A549 (cell line): ENCODE results near the gene CEACAM16. TPM values are rescaled to one million over a fixed set of nuclear protein-coding genes. Genes with fewer than 3 reads are reported as not detected.

Source experiments
- ATAC-seq, 2 experiments: fragments of 200-7000 bp in 1 of 2; fragments of >200 bp in 1 of 2; cut with Nextera tagmentation in 1 of 2; cut with Tn5 transposase in 1 of 2; 3 replicates each; pipeline versions ENCODE4 v1.8.0 to v1.9.1; 2018 to 2020; ENCODE audit warnings: mild to moderate bottlenecking in 1 of 2, moderate library complexity in 1 of 2
- CTCF ChIA-PET: fragments of 300-600 bp; sonication (Branson Sonifier 250); formaldehyde crosslinking; extraction: SDS; loops from one replicate; lab custom pipeline; 2021; ENCODE audit warnings: antibody characterized with exemption, inconsistent platforms; lab: Yijun Ruan, JAX
- POLR2A ChIA-PET: fragments of 350-600 bp; formaldehyde crosslinking; extraction: SDS; loops from one replicate; lab custom pipeline; 2021; ENCODE audit warnings: antibody characterized with exemption, inconsistent platforms; lab: Yijun Ruan, JAX
- DNase-seq, 2 experiments: peaks; one replicate each; pipeline versions ENCODE4 v3.0.0 to v3.0.0-alpha.2; 2011 to 2016; ENCODE audit warnings: low read depth in 1 of 2, low spot score in 1 of 2
- FAIRE-seq: peaks from 2 replicates; lab custom pipeline; 2011; peaks lifted over from hg19 to GRCh38; lab: Jason Lieb, UNC
- H3K27ac ChIP-seq, 2 experiments: fragments of >200 bp; sonication (Bioruptor Twin); formaldehyde crosslinking; 3 replicates each; pipeline ENCODE4 v1.5.1; 2016 to 2017
- H3K4me1 ChIP-seq: fragments of >200 bp; sonication (Bioruptor Twin); formaldehyde crosslinking; 3 replicates; pipeline ENCODE4 v1.6.1; 2016
- H3K4me2 ChIP-seq: fragments of >200 bp; sonication (Bioruptor Twin); formaldehyde crosslinking; 3 replicates; pipeline ENCODE4 v1.6.1; 2016
- H3K4me3 ChIP-seq: fragments of >200 bp; sonication (Bioruptor Twin); formaldehyde crosslinking; 3 replicates; pipeline ENCODE4 v1.5.1; 2016
- H3K9me3 ChIP-seq: fragments of >200 bp; sonication (Bioruptor Twin); formaldehyde crosslinking; 3 replicates; pipeline ENCODE4 v1.6.1; 2016
- CBX8 ChIP-seq: fragments of 200-600 bp; sonication (generic); IDR thresholded peaks from 2 replicates; pipeline ENCODE4 v1.6.1; 2016
- CEBPB ChIP-seq, 2 experiments: fragments of >200 bp in 1 of 2; sonication (Bioruptor Twin) in 1 of 2; formaldehyde crosslinking in 1 of 2; IDR thresholded peaks; 2 replicates each; pipeline ENCODE4 v1.6.1; 2012 to 2016
- CHD2 ChIP-seq: fragments of 150-350 bp; IDR thresholded peaks from 2 replicates; pipeline ENCODE4 v1.6.1; 2014; ENCODE audit warnings: low read length; ENCODE audit not compliant: partially characterized antibody
- EHF ChIP-seq: fragments of 250-450 bp; sonication (Bioruptor Pico); IDR thresholded peaks from 2 replicates; pipeline ENCODE4 v1.5.0; 2020; ENCODE audit warnings: mild to moderate bottlenecking
- FOSL2 ChIP-seq, 2 experiments: fragments of 450-650 bp in 1 of 2; fragments of >200 bp in 1 of 2; sonication (Bioruptor Twin) in 1 of 2; formaldehyde crosslinking; IDR thresholded peaks; 2 replicates each; pipeline versions ENCODE4 v1.5.0 to v1.6.1; 2016 to 2020; ENCODE audit warnings: mild to moderate bottlenecking in 1 of 2, moderate library complexity in 1 of 2
- GATA3 ChIP-seq: IDR thresholded peaks from 2 replicates; pipeline ENCODE4 v1.6.1; 2012; ENCODE audit warnings: borderline replicate concordance
- JUN ChIP-seq, 2 experiments: fragments of >200 bp; sonication (Bioruptor Twin); formaldehyde crosslinking; IDR thresholded peaks; 2 replicates in 1 of 2; 3 replicates in 1 of 2; pipeline ENCODE4 v1.6.1; 2016 to 2017
- MYC ChIP-seq: IDR thresholded peaks from 2 replicates; pipeline ENCODE4 v1.6.1; 2012; ENCODE audit warnings: mild to moderate bottlenecking, inconsistent platforms, low read length, improper control_type of control experiment, borderline replicate concordance
- POLR2AphosphoS2 ChIP-seq: conservative IDR thresholded peaks from 2 replicates; pipeline ENCODE4 v1.6.1; 2012; ENCODE audit warnings: low read length, improper control_type of control experiment, inconsistent platforms
- RCOR1 ChIP-seq: fragments of 150-350 bp; IDR thresholded peaks from 2 replicates; pipeline ENCODE4 v1.6.1; 2014; ENCODE audit warnings: antibody characterized with exemption, low read length, low read depth
- RFX5 ChIP-seq: fragments of 450-650 bp; IDR thresholded peaks from 2 replicates; pipeline ENCODE4 v1.7.1; 2014; ENCODE audit warnings: antibody characterized with exemption, mild to moderate bottlenecking, moderate library complexity
- SMC3 ChIP-seq: fragments of >200 bp; sonication (Bioruptor Twin); formaldehyde crosslinking; IDR thresholded peaks from 3 replicates; pipeline ENCODE4 v1.6.1; 2018; ENCODE audit warnings: inconsistent platforms
- ZC3H11A ChIP-seq: fragments of 450-650 bp; IDR thresholded peaks from 2 replicates; pipeline ENCODE4 v1.6.1; 2014; ENCODE audit warnings: antibody characterized with exemption, mild to moderate bottlenecking
- ZNF302 ChIP-seq: fragments of 250-450 bp; sonication (Bioruptor Pico); IDR thresholded peaks from 2 replicates; pipeline ENCODE4 v1.9.0; 2021; ENCODE audit warnings: inconsistent platforms, mild to moderate bottlenecking, moderate library complexity
- ZSCAN20 ChIP-seq: fragments of 250-450 bp; sonication (Bioruptor Pico); IDR thresholded peaks from 2 replicates; pipeline ENCODE4 v1.8.0; 2022; ENCODE audit warnings: mild to moderate bottlenecking, moderate library complexity
- WGBS: methylation state at CpG from one replicate; pipeline ENCODE4 v1.1.6; 2017; ENCODE audit errors: missing lambda C conversion rate; 5-methylcytosine and 5-hydroxymethylcytosine counted together
- polyA plus RNA-seq, 4 experiments: library from polyadenylated mRNA; depleted of rRNA in 3 of 4; stranded (reverse); fragments of >200 nt; fragmentation: RNase III in 1 of 4; extraction: RNeasy Plus Mini Kit Qiagen cat#74134 plus additional on column Dnase treatment in 1 of 4; gene quantifications; 2 replicates in 3 of 4; 3 replicates in 1 of 4; pipeline ENCODE4 v1.2.3, GENCODE V29; 2011 to 2017
- TF ChIP-seq, protein P1 (sequence below): fragments of 250-450 bp; sonication (Bioruptor Pico); IDR thresholded peaks from 2 replicates; pipeline ENCODE4 v1.5.0; 2021; ENCODE audit warnings: mild to moderate bottlenecking, moderate library complexity, borderline replicate concordance

The CEACAM16 gene
- polyA plus RNA-seq, 2 of the 4 experiments (the other 2 are of a cell fraction): not detected

- POLR2A ChIA-PET: interaction anchor here (0.6 to 1.8 kb wide), 2 partner anchors 70 to 381 kb away, joined by 3 to 4 read pairs; no protein-coding TSS in a partner anchor
- no peak overlapping the region for H3K4me3 ChIP-seq
- peaks cover 43% of the 10 kb centered on the region for H3K4me1 ChIP-seq
- ATAC-seq (peak in 1 of 2 experiments; percentile 59; a peak in 3 of 6 replicates), FAIRE-seq (no peak), DNase-seq (peak in 1 of 2 experiments; percentile 53)
- no peak overlapping the region for H3K4me2 ChIP-seq
- WGBS: 84% methylated on average over 3 of the region's 3 CpGs
- H3K27ac ChIP-seq: peak overlapping the region in 1 of 2 experiments; percentile 77; a peak in 3 of 6 replicates
- CTCF ChIA-PET: interaction anchor here (0.7 to 13.8 kb wide), 23 partner anchors 10 to 165 kb away, joined by 3 to 180 read pairs (median 22); partner anchors contain the start of genes CEACAM19, IGSF23 and PVR
- no peaks in the 10 kb centered on the region for H3K9me3 ChIP-seq
- TF ChIP-seq GATA3 (no peak), RFX5 (peak; percentile 76)
- TF ChIP-seq, all 56 proteins: peak for 1
Observed at GRCh38 chr19:44658069-44658733, 40.8 kb upstream of the CEACAM16 start.

DNA sequence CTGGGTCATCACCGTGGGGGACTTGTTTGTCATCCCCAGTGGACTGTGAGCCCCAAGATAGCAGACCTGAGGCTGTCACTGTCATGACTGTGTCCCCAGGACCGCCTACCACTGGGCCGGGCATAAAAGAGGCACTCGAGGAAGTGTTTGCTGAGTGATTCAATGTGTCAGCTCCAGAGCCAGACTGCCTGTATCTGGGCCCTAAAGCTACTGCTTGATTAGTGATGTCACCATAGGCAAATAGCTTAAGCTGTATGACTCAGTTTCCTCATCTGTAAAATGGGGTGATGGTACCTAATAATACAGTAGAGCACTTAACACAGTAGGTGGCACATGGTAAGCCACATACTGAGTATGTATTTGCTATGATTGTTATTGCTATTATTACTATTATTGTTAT is 38.9 kb upstream of the CEACAM16 start:
- no peaks in the 10 kb centered on the region for H3K9me3 ChIP-seq
- POLR2A ChIA-PET: interaction anchor here (1.7 kb wide), 1 partner anchor 16 kb away, joined by 4 read pairs; the partner anchor contains the start of gene PVR
- WGBS: 54% methylated on average over 4 of the region's 4 CpGs
- FAIRE-seq (no peak), DNase-seq (no peak), ATAC-seq (no peak)
- CTCF ChIA-PET: interaction anchor here (0.7 to 13.8 kb wide), 13 partner anchors 16 to 111 kb away, joined by 3 to 180 read pairs (median 6); partner anchors contain the start of genes CEACAM19 and PVR
- H3K27ac ChIP-seq: peak overlapping the region in 1 of 2 experiments; percentile 77; a peak in 2 of 6 replicates
- TF ChIP-seq JUN (IDR thresholded peaks at IDR 0.05) (peak in 1 of 2 experiments; percentile 7; a peak in 1 of 5 replicates), FOSL2 (IDR thresholded peaks at IDR 0.05) (no peak), FOSL2 (CRISPR knock-in tag; IDR thresholded peaks at IDR 0.05) (peak; percentile 35; the same call in 1 of the 2 replicates), MYC (no peak)
- H3K4me2 ChIP-seq: no peak overlapping the region
- H3K4me3 ChIP-seq: no peak overlapping the region
- H3K4me1 ChIP-seq: peaks cover 30% of the 10 kb centered on the region

- 91% methylated on average over 11 of the region's 11 CpGs for WGBS
- POLR2A ChIA-PET: interaction anchor here (1.7 kb wide), 1 partner anchor 63 kb away, joined by 4 read pairs; no protein-coding TSS in a partner anchor
- no peak overlapping the region for H3K4me2 ChIP-seq
- H3K4me1 ChIP-seq: peaks cover 30% of the 10 kb centered on the region
- CTCF ChIA-PET: interaction anchor here (0.8 to 13.8 kb wide), 12 partner anchors 8 to 183 kb away, joined by 3 to 180 read pairs (median 13); partner anchors contain the start of gene CEACAM19
- no peak for DNase-seq
- no peak overlapping the region for H3K4me3 ChIP-seq
- peak overlapping the region in 1 of 2 experiments; percentile 40; a peak in 3 of 6 replicates for H3K27ac ChIP-seq
- no peak for ATAC-seq
- FAIRE-seq: no peak
- H3K9me3 ChIP-seq: no peaks in the 10 kb centered on the region
- peak in 1 of 2 experiments; percentile 48; a peak in 1 of 5 replicates for TF ChIP-seq JUN (IDR thresholded peaks at IDR 0.05)
- TF ChIP-seq RCOR1: no peak
- TF ChIP-seq, all 56 proteins: peak for 1
Observed at GRCh38 chr19:44661205-44661604, 37.7 kb upstream of the CEACAM16 start.

GRCh38 chr19:44661904-44662303 is 37.0 kb upstream of the CEACAM16 start:
- FAIRE-seq (no peak), ATAC-seq (no peak), DNase-seq (no peak)
- TF ChIP-seq POLR2AphosphoS2 (peak; percentile 80; the same call in 1 of the 2 replicates), FOSL2 (IDR thresholded peaks at IDR 0.05) (no peak), FOSL2 (CRISPR knock-in tag; IDR thresholded peaks at IDR 0.05) (no peak)
- no peak overlapping the region for H3K4me2 ChIP-seq
- ChIA-PET POLR2A (interaction anchor here (1.7 kb wide), 1 partner anchor 62 kb away, joined by 4 read pairs; no protein-coding TSS in a partner anchor), CTCF (interaction anchor here (0.6 to 13.8 kb wide), 18 partner anchors 9 to 290 kb away, joined by 3 to 180 read pairs (median 8); partner anchors contain the start of genes CEACAM19 and NECTIN2)
- H3K27ac ChIP-seq: peak overlapping the region in 1 of 2 experiments; percentile 40; a peak in 3 of 6 replicates
- no peaks in the 10 kb centered on the region for H3K9me3 ChIP-seq
- WGBS: 86% methylated on average over 7 of the region's 7 CpGs
- H3K4me1 ChIP-seq: peaks cover 25% of the 10 kb centered on the region
- H3K4me3 ChIP-seq: no peak overlapping the region

DNA sequence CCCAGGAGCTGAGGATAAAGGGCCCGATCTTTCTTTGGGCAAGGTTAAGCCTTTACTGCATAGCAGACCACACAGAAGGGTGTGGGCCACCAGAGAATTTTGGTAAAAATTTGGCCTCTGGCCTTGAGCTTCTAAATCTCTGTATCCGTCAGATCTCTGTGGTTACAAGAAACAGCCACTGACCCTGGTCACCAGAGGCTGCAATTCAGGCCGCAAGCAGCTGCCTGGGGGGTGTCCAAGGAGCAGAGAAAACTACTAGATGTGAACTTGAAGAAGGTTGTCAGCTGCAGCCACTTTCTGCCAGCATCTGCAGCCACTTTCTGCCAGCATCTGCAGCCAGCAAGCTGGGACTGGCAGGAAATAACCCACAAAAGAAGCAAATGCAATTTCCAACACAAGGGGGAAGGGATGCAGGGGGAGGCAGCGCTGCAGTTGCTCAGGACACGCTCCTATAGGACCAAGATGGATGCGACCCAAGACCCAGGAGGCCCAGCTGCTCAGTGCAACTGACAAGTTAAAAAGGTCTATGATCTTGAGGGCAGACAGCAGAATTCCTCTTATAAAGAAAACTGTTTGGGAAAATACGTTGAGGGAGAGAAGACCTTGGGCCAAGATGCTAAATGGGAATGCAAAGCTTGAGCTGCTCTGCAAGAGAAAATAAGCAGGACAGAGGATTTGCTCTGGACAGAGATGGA is 36.1 kb upstream of the CEACAM16 start:
- WGBS: 87% methylated on average over 7 of the region's 7 CpGs
- CTCF ChIA-PET: interaction anchor here (0.6 to 13.8 kb wide), 28 partner anchors 10 to 295 kb away, joined by 3 to 180 read pairs (median 5); partner anchors contain the start of genes BCAM, CEACAM19, NECTIN2 and PVR
- POLR2A ChIA-PET: interaction anchor here (1.1 to 1.7 kb wide), 2 partner anchors 61 to 75 kb away, joined by 3 to 4 read pairs; no protein-coding TSS in a partner anchor
- no peak for TF ChIP-seq ZNF302 (CRISPR knock-in tag)
- TF ChIP-seq ZSCAN20: no peak
- no peak for TF ChIP-seq CHD2
- no peak for TF ChIP-seq ZC3H11A
- TF ChIP-seq EHF (CRISPR knock-in tag): no peak
- TF ChIP-seq CEBPB (IDR thresholded peaks at IDR 0.05): no peak
- TF ChIP-seq, protein P1, sequence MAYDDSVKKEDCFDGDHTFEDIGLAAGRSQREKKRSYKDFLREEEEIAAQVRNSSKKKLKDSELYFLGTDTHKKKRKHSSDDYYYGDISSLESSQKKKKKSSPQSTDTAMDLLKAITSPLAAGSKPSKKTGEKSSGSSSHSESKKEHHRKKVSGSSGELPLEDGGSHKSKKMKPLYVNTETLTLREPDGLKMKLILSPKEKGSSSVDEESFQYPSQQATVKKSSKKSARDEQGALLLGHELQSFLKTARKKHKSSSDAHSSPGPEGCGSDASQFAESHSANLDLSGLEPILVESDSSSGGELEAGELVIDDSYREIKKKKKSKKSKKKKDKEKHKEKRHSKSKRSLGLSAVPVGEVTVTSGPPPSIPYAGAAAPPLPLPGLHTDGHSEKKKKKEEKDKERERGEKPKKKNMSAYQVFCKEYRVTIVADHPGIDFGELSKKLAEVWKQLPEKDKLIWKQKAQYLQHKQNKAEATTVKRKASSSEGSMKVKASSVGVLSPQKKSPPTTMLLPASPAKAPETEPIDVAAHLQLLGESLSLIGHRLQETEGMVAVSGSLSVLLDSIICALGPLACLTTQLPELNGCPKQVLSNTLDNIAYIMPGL (CRISPR knock-in tag): no peak
- TF ChIP-seq CBX8: no peak
- TF ChIP-seq SMC3: no peak
- TF ChIP-seq RCOR1: no peak
- FAIRE-seq (no peak), ATAC-seq (no peak), DNase-seq (no peak)
- peaks cover 18% of the 10 kb centered on the region; the same call in 1 of the 3 replicates for H3K4me1 ChIP-seq
- no peaks in the 10 kb centered on the region for H3K9me3 ChIP-seq
- H3K27ac ChIP-seq: peak overlapping the region in 1 of 2 experiments; percentile 40; a peak in 2 of 6 replicates
- H3K4me2 ChIP-seq: no peak overlapping the region
- no peak overlapping the region for H3K4me3 ChIP-seq
